ENCODE data around the gene NR6A1. TPM values are rescaled to one million over a fixed set of nuclear protein-coding genes. Genes with fewer than 3 reads are reported as not detected.

The NR6A1 gene
- total RNA-seq, 1 donor, result 1.2 TPM

DNA sequence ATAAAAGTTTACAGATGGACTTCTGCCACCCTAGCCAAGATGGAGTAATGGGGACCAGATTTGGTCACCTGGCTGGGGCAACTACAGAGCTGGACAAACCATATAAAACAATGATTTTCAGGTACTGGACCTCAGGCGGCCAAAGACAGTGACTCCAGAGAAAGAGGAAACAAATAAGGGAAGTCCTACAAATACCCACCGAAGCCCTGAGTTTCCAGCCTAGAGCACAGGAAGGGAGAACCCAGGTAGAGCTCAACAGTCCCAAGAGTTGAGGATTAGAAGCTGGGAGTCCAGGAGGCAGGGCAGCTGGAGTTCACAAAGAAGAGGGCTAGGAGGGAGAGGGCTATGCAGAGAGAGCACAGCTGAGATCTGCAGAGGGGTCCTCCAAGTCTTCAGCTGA lies 157.3 kb downstream of the NR6A1 start:
- no peak overlapping the region for H3K4me3 ChIP-seq (ENCODE audit: low read depth, low read length)
- DNase-seq (ENCODE audit: low read depth), result no peak
- TF ChIP-seq, protein P1, sequence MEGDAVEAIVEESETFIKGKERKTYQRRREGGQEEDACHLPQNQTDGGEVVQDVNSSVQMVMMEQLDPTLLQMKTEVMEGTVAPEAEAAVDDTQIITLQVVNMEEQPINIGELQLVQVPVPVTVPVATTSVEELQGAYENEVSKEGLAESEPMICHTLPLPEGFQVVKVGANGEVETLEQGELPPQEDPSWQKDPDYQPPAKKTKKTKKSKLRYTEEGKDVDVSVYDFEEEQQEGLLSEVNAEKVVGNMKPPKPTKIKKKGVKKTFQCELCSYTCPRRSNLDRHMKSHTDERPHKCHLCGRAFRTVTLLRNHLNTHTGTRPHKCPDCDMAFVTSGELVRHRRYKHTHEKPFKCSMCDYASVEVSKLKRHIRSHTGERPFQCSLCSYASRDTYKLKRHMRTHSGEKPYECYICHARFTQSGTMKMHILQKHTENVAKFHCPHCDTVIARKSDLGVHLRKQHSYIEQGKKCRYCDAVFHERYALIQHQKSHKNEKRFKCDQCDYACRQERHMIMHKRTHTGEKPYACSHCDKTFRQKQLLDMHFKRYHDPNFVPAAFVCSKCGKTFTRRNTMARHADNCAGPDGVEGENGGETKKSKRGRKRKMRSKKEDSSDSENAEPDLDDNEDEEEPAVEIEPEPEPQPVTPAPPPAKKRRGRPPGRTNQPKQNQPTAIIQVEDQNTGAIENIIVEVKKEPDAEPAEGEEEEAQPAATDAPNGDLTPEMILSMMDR (IDR thresholded peaks at IDR 0.05; ENCODE audit: insufficient read depth, low read length), result no peak

DNA sequence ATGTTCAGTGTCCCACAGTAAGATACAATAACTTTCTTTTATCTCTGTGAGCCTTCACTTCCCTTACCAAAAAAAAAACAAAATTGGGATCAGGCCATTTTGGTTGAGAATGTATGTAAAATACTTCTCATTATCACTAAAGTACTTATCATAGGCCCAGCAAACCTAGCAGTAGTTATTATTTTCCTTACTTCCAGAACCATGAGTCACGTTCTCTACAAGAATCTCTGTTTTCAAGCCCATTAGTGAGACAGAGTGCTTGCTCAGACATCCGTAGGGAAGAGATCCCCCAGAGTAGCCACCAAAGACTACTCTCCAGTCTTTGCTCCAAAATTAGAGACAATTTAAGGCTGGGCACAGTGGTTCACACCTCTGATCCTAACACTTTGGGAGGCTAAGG lies 160.0 kb downstream of the NR6A1 start:
- TF ChIP-seq, protein P1 (IDR thresholded peaks at IDR 0.05; ENCODE audit: insufficient read depth, low read length), result no peak
- no peak for DNase-seq (ENCODE audit: low read depth)
- no peak overlapping the region for H3K4me3 ChIP-seq (ENCODE audit: low read depth, low read length)

DNA sequence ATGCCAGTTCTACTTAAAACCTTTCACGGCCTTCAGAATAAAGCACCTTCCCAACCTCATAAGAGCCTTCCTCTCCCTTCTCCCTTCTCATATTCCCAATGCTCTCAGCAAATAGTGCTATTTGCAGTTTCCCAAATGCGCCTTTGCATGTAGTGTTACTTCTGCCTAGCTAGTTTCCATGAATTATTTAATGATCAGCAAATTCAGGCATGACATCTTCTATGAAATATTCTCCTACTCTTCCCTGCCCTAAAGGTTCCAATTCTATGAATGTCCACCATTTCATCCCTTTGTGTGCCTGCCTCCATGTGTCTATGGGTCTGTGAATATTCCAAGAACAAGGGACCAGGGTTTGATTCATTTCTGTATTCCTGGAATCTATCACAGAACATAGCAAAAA lies 165.1 kb downstream of the NR6A1 start:
- no peak for DNase-seq (ENCODE audit: low read depth)
- no peak overlapping the region for H3K4me3 ChIP-seq (ENCODE audit: low read depth, low read length)
- TF ChIP-seq, protein P1 (IDR thresholded peaks at IDR 0.05; ENCODE audit: insufficient read depth, low read length), result no peak

DNA sequence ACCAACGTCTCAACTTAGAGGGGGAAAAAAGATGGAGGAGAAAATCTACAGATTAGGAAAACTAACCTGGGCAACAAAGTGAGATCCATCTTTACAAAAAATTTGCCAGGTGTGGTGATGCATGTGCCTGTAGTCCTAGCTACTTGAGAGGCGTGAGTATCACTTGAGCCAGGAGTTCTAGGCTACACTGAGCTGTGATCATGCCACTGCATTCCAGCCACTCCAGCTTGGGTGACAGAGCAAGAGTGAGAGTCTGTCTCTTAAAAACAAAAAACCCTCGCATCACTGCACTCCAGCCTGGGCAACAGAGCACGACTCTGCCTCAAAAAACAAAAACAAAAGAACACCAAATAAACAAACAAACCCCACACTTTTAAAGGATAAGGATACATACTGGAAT lies 165.9 kb downstream of the NR6A1 start:
- no peak overlapping the region for H3K4me3 ChIP-seq (ENCODE audit: low read depth, low read length)
- TF ChIP-seq, protein P1 (IDR thresholded peaks at IDR 0.05; ENCODE audit: insufficient read depth, low read length), result no peak
- no peak for DNase-seq (ENCODE audit: low read depth)

DNA sequence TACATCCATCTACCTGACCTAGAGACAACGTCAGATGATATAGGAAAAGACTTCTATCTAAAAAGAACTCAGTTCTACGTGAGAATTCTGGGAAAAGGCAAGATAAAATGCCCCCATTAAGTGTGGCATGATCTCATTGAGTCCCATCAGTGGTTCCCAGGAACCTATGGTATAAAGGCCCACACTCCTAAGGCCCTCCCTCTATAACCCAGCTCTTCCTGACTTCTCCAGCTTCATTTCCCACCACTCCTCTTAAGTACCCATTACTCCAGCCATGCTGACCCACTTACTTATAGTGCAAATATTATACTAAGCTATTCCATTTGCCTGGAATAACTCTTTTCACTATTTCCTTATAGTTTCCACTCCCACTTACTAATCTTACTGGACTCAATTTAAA lies 168.5 kb downstream of the NR6A1 start:
- TF ChIP-seq, protein P1 (IDR thresholded peaks at IDR 0.05; ENCODE audit: insufficient read depth, low read length), result no peak
- DNase-seq (ENCODE audit: low read depth), result no peak
- no peak overlapping the region for H3K4me3 ChIP-seq (ENCODE audit: low read depth, low read length)

DNA sequence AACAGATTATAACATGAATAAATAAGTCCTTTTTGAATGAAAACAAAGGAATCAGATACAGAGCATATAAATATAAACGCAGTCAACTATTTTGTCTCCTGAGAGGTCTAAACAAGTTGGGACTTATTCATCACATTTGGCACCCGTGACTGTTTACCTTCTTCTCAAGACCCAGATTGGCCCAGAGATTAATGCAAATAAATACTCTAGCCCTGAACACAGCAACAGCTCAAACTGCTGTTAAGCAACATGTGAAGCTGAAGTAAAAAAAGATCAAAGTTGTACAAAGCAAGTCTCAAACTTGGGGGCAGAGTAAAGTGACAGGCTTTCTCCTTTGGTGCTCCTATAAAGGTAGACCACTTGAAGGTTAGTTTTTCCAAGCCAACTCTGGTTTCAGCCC lies 168.9 kb downstream of the NR6A1 start:
- H3K4me3 ChIP-seq (ENCODE audit: low read depth, low read length), result no peak overlapping the region
- TF ChIP-seq, protein P1 (IDR thresholded peaks at IDR 0.05; ENCODE audit: insufficient read depth, low read length), result no peak
- DNase-seq (ENCODE audit: low read depth), result no peak

DNA sequence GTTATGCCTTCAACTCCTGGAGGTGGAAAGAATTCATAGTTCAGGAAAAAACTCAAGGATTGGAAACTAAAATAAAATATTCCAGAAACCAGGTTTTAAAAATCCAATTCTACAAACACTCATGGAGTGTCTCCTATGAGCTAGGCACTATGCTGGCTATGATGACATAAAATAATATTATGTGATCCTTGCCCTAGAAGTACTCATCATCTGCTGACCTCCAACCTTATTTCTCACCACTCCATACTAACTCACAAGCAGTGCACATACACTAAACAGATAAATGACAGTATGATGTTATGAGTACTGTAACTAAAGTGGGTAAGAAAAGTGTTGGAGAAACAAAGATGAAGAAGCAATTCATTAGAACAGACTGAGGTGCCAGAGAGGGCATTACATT lies 170.7 kb downstream of the NR6A1 start:
- no peak for DNase-seq (ENCODE audit: low read depth)
- TF ChIP-seq, protein P1 (IDR thresholded peaks at IDR 0.05; ENCODE audit: insufficient read depth, low read length), result no peak
- H3K4me3 ChIP-seq (ENCODE audit: low read depth, low read length), result no peak overlapping the region

Data from fibroblast of the aortic adventitia (primary cell).